GM12801 (cell line): Measurements from ENCODE around the gene CAP2.

Experiments
- CTCF ChIP-seq: IDR thresholded peaks from one replicate; pipeline ENCODE4 v1.5.1; 2011; ENCODE audit warnings: control low read depth; ENCODE audit not compliant: insufficient read length; ENCODE audit errors: extremely low read depth

Gene CAP2

GRCh38 chr6:17450397-17450796, 57.0 kb downstream of the CAP2 start:
- no peak for TF ChIP-seq CTCF

- TF ChIP-seq CTCF = no peak
Observed at GRCh38 chr6:17450832-17451231, 57.4 kb downstream of the CAP2 start.

GRCh38 chr6:17452096-17452495, 58.7 kb downstream of the CAP2 start:
- no peak for TF ChIP-seq CTCF

- no peak for TF ChIP-seq CTCF
Observed at GRCh38 chr6:17454316-17455005, 61.1 kb downstream of the CAP2 start.

GRCh38 chr6:17455919-17456318, 62.5 kb downstream of the CAP2 start:
- no peak for TF ChIP-seq CTCF

GRCh38 chr6:17456711-17457110, 63.3 kb downstream of the CAP2 start:
- TF ChIP-seq CTCF = no peak

GRCh38 chr6:17457405-17457804, 64.0 kb downstream of the CAP2 start:
- no peak for TF ChIP-seq CTCF
